Right ventricle myocardium inferior (tissue), 1 donor: Measurements from ENCODE around the gene SNX10. TPM values are rescaled to one million over a fixed set of nuclear protein-coding genes. Genes with fewer than 3 reads are reported as not detected.
A peak's percentile ranks its signal among the peaks of the same experiment; 100 is the strongest.

Experiments used
- ATAC-seq: fragments of 200-7000 bp; cut with Tn5 transposase; one replicate; pipeline ENCODE4 v1.9.1; 2020; ENCODE audit warnings: mild to moderate bottlenecking, moderate library complexity
- DNase-seq: peaks from one replicate; pipeline ENCODE4 v3.0.0; 2021; ENCODE audit errors: missing footprints
- intact Hi-C: fragments of 100-400 bp; cut with DNase I; formaldehyde crosslinking; loops from one replicate; pipeline ENCODE4 v1.11.0; 2022
- total RNA-seq: library from RNA; stranded (reverse); fragmentation: NEBNext Ultra II Directional; extraction: Animal tissue kit (Norgen Biotek cat#: 25700); gene quantifications from one replicate; pipeline ENCODE4 v1.2.1, GENCODE V29; 2021
- donor health status: DM: no; HTN: yes; CAD: no; lungs with severe emphysema.

The SNX10 gene
- total RNA-seq, 1 donor from 2014 or later: 1.9 TPM

DNA sequence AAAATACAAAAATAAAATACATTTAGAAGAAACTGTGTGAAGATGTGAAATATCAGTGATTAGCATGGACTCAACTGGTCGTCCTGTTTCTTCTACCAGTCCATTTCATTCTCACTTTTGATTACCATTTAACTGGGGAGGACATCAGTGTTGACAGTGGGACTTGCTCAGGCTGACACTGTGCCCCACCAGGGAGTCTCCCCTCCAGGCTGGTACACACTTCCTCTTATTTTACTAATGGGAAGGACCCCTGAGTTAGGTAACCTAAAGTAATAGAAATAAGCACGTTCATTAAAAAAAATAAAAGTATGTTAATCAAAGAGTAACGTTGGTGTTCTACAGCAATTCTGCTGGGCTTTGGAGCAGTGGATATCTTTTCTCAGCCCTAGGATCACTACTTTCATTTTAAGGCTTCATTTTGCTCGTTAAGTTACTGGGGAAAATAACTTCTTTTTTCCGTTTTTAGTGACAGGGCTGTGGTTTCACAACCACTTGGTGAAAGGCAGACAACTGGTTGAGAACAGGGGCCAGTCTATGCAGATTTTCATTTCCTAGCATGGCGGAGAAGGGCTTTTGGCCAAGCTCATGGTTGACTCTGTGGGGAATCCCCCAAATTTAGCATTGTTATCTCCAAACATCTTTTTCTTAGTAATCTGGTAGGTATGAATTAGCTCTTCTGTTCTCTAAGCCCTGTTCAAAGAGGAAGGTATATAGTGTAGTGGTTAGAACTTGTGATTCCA lies 2.1 kb downstream of the SNX10 start:
- ATAC-seq: no peak

GRCh38 chr7:26295015-26295414 lies 3.4 kb downstream of the SNX10 start:
- ATAC-seq: no peak
- DNase-seq: no peak
- intact Hi-C loops: no loop called here

More for the DNA sequence above, 2.1 kb downstream of the SNX10 start:
- DNase-seq: no peak
- intact Hi-C loops: no loop called here

DNA sequence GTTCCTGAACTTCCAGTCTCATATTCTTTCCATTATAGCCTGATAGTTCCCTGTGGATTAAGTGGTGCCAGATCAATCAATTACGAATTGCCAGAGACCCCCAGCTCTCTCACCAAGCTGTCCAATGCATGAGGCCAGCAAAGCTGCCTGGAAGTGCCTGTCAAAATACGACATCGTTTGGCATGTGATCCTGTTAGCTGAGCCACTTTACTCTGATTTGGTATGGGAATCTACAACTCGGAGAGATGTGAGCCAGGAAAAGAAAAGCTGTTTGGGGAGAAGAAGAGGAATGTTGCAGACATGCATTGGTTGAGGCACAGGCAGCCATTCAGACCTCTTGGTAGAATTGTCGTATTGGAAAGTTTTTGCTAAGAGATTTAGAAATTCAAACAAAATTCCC lies 3.9 kb downstream of the SNX10 start:
- DNase-seq (no peak), ATAC-seq (no peak)
- intact Hi-C loops: no loop called here

GRCh38 chr7:26298472-26299058 lies 6.9 kb downstream of the SNX10 start:
- intact Hi-C loops: no loop called here
- DNase-seq (no peak), ATAC-seq (no peak)

DNA sequence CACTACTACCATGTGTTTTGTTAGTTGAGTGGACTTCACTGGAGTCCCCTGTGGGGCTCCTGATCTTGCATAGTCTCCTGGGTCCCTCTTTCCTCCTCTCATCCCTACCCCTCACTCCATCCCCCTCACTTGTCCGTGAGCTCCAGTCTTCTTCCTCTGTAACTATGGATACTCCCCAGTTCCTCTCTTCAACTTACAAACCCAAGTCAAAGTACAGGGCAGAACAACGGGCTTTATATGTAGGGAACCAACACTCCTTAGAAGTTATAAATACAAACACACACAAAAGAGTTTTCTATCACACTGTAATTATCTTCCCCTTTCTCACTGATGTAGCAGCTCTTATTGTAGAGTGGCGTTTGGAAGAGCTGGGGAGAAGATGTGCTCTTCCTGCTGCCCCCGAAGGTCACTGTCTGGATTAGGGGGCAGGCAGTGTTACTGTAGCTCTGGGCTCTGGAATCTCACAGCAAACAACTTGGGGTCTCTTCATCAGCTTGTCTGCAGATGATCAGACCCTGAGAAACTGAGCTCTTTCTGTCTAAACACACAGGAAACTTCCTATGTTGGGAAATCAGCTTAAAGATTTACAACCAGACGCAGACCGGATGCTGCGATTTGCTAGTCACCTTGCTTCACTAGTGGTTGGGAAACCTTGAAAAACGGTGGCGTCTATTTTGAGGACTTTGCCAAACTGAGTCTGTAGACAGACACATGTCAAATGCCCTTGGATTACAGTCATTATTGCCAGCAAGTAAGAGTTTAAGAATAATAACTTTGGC lies 13.6 kb downstream of the SNX10 start:
- DNase-seq (no peak), ATAC-seq (no peak)
- intact Hi-C loops: no loop called here

DNA sequence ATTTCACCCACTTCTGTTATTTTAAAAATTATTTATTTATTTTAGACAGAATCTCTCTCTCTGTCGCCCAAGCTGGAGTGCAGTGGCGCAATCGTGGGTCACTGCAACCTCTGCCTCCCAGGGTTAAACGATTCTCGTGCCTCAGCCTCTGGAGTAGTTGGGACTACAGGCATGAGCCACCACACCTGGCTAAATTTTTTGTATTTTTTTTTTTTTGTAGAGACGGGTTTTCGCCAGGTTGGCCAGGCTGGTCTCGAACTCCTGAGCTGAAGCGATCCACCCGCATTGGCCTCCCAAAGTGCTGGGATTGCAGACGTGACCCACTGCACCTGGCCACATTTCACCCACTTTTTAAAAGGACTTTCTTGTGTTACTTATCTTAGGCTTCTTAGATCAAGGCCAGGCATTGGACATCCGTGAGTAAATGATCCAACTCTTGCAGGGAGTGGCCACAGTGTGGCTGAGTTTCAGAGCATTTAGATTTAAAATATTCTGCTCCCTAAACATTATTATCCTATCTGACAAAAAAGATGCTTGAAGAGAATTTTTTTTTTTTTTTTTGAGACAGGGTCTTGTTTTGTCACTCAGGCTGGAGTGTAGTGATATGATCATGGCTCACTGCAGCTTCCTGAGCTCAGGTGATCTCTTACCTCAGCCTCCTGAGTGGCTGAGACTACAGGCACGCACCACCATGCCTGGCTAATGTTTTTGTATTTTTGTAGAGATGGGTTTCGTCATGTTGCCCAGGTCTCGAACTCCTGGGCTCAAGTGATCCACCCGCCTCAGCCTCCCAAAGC lies 14.4 kb downstream of the SNX10 start:
- intact Hi-C loops: no loop called here
- ATAC-seq (no peak), DNase-seq (no peak)

- intact Hi-C loops: no loop called here
- ATAC-seq: no peak
- no peak for DNase-seq
Measured at GRCh38 chr7:26306790-26307189, 15.1 kb downstream of the SNX10 start.

DNA sequence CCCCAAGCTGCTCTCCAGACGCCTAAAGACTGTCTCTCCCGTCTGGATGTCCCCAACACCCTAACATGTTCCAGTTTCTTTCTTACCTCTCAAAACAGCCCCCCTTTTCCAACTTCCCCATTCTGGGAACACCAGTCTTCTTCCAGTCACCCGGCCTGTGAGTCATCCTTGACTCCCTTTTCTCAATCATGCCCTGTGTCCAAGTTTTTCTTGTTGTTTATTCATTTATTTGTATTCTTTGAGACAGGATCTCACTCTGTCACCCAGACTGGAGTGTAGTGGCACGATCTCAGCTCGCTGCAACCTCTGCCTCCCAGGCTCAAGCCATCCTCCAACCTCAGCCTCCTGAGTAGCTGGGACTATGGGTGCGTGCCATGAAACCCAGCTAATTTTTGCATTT lies 15.6 kb downstream of the SNX10 start:
- ATAC-seq (peak; percentile 30), DNase-seq (no peak)
- intact Hi-C loops: no loop called here

- intact Hi-C loops: no loop called here
- ATAC-seq: no peak
- DNase-seq: no peak
Measured at GRCh38 chr7:26307791-26308190, 16.1 kb downstream of the SNX10 start.

DNA sequence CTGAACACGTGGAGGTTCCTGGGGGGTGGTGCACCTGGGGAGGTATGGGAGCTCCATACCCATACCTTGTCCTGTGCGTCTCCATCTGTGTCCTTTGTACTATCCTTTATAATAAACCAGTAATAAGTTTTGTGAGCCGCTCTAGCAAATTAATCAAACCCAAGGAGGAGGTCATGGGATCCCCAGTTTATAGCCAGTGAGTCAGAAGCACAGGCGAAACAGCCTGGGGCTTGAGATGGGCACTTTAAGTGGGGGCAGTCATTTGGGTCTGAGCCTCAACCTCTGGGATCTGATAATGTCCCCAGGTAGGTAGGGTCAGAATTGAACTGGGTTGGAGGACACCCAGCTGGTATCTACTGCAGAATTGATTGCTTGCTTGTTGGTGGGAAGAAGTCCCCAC lies 16.9 kb downstream of the SNX10 start:
- ATAC-seq: no peak
- intact Hi-C loops: no loop called here
- DNase-seq: no peak

DNA sequence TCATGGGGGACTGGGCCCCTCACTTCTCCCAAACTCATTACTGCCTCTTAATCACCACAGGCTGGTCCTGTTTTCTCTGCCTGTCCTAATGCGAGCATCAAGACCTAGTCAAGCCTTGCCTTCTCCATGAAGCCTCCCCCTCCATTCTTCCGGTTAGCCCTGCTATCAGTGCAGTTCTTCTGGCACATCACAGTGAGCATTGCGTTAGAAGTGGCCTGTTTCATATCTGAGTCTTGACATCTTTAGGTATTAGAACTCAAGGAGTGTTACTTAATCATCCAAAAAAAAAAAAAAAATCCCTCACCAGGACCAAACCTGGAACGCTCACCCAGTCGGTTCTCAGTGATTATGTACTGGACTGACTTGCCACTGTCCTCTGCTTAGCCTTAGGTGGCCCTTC lies 17.4 kb downstream of the SNX10 start:
- DNase-seq (no peak), ATAC-seq (no peak)
- intact Hi-C loops: no loop called here

- no peak for DNase-seq
- intact Hi-C loops: no loop called here
- no peak for ATAC-seq
Measured at GRCh38 chr7:26311798-26312197, 20.1 kb downstream of the SNX10 start.

DNA sequence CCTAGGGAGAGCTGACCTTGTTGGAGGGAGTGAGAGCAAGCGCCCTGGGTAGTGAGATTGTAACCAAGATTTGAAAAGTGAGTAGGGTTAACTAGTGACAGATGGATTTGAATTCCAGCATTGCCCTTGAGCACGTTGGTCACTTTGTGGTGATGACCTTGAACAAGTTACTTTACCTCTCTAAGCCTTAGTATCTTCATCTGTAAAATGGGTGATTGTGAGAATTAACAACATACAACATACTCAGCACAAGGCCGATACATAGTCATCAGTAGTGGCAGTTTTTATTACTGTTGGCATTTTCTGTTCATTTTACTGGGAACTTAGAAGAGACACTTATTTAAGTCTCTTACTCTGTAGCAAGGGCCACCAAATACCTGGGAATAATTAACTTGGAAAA lies 25.5 kb downstream of the SNX10 start:
- ATAC-seq (no peak), DNase-seq (no peak)
- intact Hi-C loops: no loop called here

- no peak for ATAC-seq
- intact Hi-C loops: no loop called here
- DNase-seq: no peak
Measured at GRCh38 chr7:26318921-26319320, 27.3 kb downstream of the SNX10 start.

- no peak for ATAC-seq
- no peak for DNase-seq
- intact Hi-C loops: no loop called here
Measured at GRCh38 chr7:26319636-26320035, 28.0 kb downstream of the SNX10 start.

DNA sequence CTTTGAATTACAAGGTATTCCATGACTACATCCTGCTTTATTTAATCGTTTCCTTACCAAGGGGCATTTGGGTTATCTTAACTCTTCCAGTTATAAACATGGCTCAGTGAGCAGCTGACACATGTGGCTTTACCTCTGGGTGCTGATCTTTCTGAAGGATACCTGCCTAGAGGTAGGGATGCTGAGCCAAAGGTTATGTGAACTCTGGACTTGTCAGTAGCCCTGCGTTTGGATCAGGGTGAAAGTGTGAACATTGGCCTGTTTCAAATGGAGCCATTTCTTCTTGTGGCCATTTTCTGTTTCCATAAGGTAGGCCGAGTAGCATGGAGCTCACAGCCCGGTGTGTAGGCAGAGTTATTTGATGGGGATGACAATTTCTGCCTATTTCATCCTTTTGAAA lies 29.2 kb downstream of the SNX10 start:
- ATAC-seq: no peak
- intact Hi-C loops: no loop called here
- DNase-seq: no peak

DNA sequence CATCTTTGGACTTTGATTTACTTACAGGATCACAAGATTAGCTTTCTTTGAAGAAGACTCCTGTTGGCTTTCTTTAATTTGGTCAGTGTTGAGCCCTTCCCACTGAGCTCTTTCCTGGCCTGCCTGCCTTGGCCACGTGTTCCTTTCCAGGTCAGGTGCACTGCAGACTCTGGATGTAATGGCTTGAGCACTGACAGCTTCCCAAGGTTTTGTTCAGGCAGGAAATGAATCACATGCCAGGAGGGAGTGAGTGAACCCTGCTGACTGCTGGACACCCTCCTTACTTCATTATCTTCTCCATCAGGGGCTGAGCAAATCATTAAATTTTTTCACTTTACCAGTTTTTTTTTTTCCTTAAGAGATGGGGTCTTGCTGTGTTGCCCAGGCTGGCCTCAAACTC lies 29.8 kb downstream of the SNX10 start:
- ATAC-seq (no peak), DNase-seq (no peak)
- intact Hi-C loops: no loop called here

DNA sequence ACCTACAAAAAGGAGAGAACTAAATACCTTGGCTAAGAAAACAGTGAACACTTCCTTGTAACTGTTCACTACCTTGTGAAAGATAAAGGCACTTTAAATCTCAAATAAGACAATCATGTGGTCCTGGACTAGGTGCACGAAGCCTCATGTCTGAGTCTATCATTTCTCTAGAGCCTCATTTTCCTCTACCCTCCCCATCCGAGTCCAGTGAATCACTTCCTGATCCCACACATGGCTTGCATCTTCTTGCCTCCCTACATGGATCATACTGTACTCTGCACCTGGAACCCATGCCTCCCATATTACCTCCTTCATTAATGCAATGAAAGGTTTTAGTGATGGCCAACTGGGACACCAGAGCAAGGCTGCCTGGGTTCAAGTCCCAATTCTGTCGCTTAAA lies 34.5 kb downstream of the SNX10 start:
- no peak for ATAC-seq

More for the DNA sequence above, 34.5 kb downstream of the SNX10 start:
- intact Hi-C loops: no loop called here
- DNase-seq: no peak
